ENCODE measurements around the gene ZNF212.

The ZNF212 gene

GRCh38 chr7:149281508-149282330 is 42.3 kb downstream of the ZNF212 start:
- no peak overlapping the region for H3K4me2 ChIP-seq (ENCODE audit: low read length)
- H3K9me3 ChIP-seq (ENCODE audit: insufficient read depth, low read length): no peaks in the 10 kb centered on the region
- H3K4me3 ChIP-seq (ENCODE audit: low read length): no peak overlapping the region
- H3K9ac ChIP-seq (ENCODE audit: low read length): no peak overlapping the region
- H3K4me1 ChIP-seq (ENCODE audit: low read length): no peaks in the 10 kb centered on the region
- 0 out of 2 replicates have a peak, but pooled peaks cover 3% of the 10 kb centered on the region for H4K20me1 ChIP-seq (ENCODE audit: insufficient read depth, low read length)
- H3K36me3 ChIP-seq (replicated peaks; ENCODE audit: low read depth, low read length): peaks cover 47% of the 10 kb centered on the region
- H3K27ac ChIP-seq (ENCODE audit: low read length): no peak overlapping the region
- H2AFZ ChIP-seq (ENCODE audit: low read depth, low read length): no peak overlapping the region
- no peak for TF ChIP-seq EZH2phosphoT487 (IDR thresholded peaks at IDR 0.05; ENCODE audit: low read depth)
- no peak for TF ChIP-seq CTCF (IDR thresholded peaks at IDR 0.05; ENCODE audit: low read depth, low read length)
- H3K79me2 ChIP-seq (ENCODE audit: low read length): no peaks in the 10 kb centered on the region
- H3K27me3 ChIP-seq (ENCODE audit: low read depth, low read length): no peaks in the 10 kb centered on the region

- TF ChIP-seq CTCF (IDR thresholded peaks at IDR 0.05; ENCODE audit: low read depth, low read length): no peak
- TF ChIP-seq EZH2phosphoT487 (IDR thresholded peaks at IDR 0.05; ENCODE audit: low read depth): no peak
- peaks cover 48% of the 10 kb centered on the region for H3K36me3 ChIP-seq (replicated peaks; ENCODE audit: low read depth, low read length)
Observed at GRCh38 chr7:149282331-149282655, 42.8 kb downstream of the ZNF212 start.

GRCh38 chr7:149283321-149283720 is 43.9 kb downstream of the ZNF212 start:
- H3K4me1 ChIP-seq (ENCODE audit: low read length): no peaks in the 10 kb centered on the region

More at GRCh38 chr7:149282331-149282655, 42.8 kb downstream of the ZNF212 start:
- H3K4me3 ChIP-seq (ENCODE audit: low read length): no peak overlapping the region
- H3K4me1 ChIP-seq (ENCODE audit: low read length): no peaks in the 10 kb centered on the region
- 0 out of 2 replicates have a peak, but pooled peaks cover 3% of the 10 kb centered on the region for H4K20me1 ChIP-seq (ENCODE audit: insufficient read depth, low read length)
- H3K27me3 ChIP-seq (ENCODE audit: low read depth, low read length): no peaks in the 10 kb centered on the region
- no peaks in the 10 kb centered on the region for H3K79me2 ChIP-seq (ENCODE audit: low read length)
- no peak overlapping the region for H3K27ac ChIP-seq (ENCODE audit: low read length)
- no peak overlapping the region for H3K4me2 ChIP-seq (ENCODE audit: low read length)
- H2AFZ ChIP-seq (ENCODE audit: low read depth, low read length): no peak overlapping the region
- H3K9me3 ChIP-seq (ENCODE audit: insufficient read depth, low read length): no peaks in the 10 kb centered on the region
- no peak overlapping the region for H3K9ac ChIP-seq (ENCODE audit: low read length)

More at GRCh38 chr7:149283321-149283720, 43.9 kb downstream of the ZNF212 start:
- no peak overlapping the region for H3K4me3 ChIP-seq (ENCODE audit: low read length)
- H3K36me3 ChIP-seq (replicated peaks; ENCODE audit: low read depth, low read length): peaks cover 50% of the 10 kb centered on the region
- H2AFZ ChIP-seq (ENCODE audit: low read depth, low read length): no peak overlapping the region
- 0 out of 2 replicates have a peak, but pooled peaks cover 3% of the 10 kb centered on the region for H4K20me1 ChIP-seq (ENCODE audit: insufficient read depth, low read length)
- no peak overlapping the region for H3K27ac ChIP-seq (ENCODE audit: low read length)
- no peaks in the 10 kb centered on the region for H3K27me3 ChIP-seq (ENCODE audit: low read depth, low read length)
- no peak overlapping the region for H3K9ac ChIP-seq (ENCODE audit: low read length)
- H3K79me2 ChIP-seq (ENCODE audit: low read length): no peaks in the 10 kb centered on the region
- TF ChIP-seq EZH2phosphoT487 (IDR thresholded peaks at IDR 0.05; ENCODE audit: low read depth): no peak
- no peak for TF ChIP-seq CTCF (IDR thresholded peaks at IDR 0.05; ENCODE audit: low read depth, low read length)
- H3K9me3 ChIP-seq (ENCODE audit: insufficient read depth, low read length): no peaks in the 10 kb centered on the region
- no peak overlapping the region for H3K4me2 ChIP-seq (ENCODE audit: low read length)
